GM19193 (cell line): ENCODE results near the gene EXD2.

Source experiments
- POLR2A ChIP-seq: IDR thresholded peaks from 4 replicates; pipeline ENCODE4 v1.6.1; 2011; ENCODE audit not compliant: insufficient read depth, insufficient read length; ENCODE audit errors: extremely low read depth

The EXD2 gene

DNA sequence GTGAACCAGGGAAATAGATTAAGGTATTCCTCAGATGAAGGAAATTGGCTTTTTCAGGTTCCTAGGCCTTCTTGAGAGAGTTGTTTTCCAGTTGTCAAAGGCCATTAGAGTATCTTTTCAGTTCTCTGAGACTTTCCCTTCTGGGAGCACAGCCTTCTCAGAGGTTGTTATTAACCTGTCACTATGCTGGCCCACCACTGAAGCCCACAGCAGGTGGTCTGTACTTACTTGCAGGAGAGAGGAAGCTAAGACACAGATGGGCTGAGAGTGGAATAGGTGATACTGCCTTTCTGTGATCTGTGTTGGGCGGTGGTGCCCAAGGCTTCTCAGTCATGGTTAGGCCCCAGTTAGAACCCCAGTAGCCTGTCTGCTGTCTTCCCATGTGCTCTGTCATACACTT lies 45.8 kb downstream of the EXD2 start:
- TF ChIP-seq POLR2A: no peak

DNA sequence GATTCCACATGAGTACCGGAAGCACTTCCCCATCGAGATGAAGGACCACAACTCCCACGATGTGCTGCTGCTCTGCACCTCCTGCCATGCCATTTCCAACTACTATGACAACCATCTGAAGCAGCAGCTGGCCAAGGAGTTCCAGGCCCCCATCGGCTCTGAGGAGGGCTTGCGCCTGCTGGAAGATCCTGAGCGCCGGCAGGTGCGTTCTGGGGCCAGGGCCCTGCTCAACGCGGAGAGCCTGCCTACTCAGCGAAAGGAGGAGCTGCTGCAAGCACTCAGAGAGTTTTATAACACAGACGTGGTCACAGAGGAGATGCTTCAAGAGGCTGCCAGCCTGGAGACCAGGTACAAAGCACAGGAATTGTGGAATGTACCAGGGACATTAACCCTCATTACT lies 46.3 kb downstream of the EXD2 start:
- TF ChIP-seq POLR2A: no peak

DNA sequence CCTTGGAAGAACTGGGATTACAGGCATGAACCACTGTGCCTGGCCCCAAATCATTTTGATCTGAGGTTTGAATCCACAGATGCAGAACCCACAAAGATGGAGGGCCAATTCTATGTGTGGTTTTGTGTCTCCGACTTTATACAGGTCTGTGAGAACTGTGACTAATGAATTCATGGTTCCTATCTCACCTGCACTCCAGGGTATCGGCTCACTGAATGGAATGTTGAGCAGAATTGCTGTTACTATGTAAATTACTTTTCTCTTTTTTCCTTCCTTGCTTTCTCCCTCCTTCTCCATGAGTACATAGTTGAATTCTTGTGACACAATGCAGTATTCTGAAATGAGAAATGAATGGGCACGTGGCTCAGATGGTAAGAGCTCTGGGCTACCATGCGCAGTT lies 47.6 kb downstream of the EXD2 start:
- no peak for TF ChIP-seq POLR2A

- no peak for TF ChIP-seq POLR2A
Observed at GRCh38 chr14:69240527-69241173, 49.4 kb downstream of the EXD2 start.

GRCh38 chr14:69241577-69241976 lies 50.3 kb downstream of the EXD2 start:
- no peak for TF ChIP-seq POLR2A

GRCh38 chr14:69242311-69243224 lies 51.3 kb downstream of the EXD2 start:
- no peak for TF ChIP-seq POLR2A

- TF ChIP-seq POLR2A: no peak
Observed at GRCh38 chr14:69244946-69245345, 53.6 kb downstream of the EXD2 start.

- no peak for TF ChIP-seq POLR2A
Observed at GRCh38 chr14:69246331-69246730, 55.0 kb downstream of the EXD2 start.

GRCh38 chr14:69247676-69248440 lies 56.6 kb downstream of the EXD2 start:
- TF ChIP-seq POLR2A: no peak

GRCh38 chr14:69249603-69250002 lies 58.3 kb downstream of the EXD2 start:
- TF ChIP-seq POLR2A: no peak

DNA sequence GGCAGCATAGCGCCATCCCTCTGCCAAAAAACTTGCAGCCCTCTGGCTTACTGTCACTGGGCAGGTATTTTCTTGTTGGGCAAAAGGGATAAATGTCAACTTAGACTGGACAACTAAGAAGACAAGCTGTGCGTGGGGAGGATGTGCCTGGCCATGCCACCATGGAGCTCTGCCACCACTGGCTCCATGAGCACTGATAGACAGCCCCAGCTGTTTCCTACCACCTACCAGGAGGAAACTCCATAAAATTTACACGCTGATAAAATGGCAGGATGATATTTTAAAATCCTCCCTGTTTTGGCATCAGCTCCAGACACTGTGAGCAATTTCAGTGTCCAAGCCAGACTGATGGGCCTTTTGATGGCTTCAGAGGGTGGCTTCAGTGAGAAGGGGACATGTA lies 61.6 kb downstream of the EXD2 start:
- TF ChIP-seq POLR2A: no peak

DNA sequence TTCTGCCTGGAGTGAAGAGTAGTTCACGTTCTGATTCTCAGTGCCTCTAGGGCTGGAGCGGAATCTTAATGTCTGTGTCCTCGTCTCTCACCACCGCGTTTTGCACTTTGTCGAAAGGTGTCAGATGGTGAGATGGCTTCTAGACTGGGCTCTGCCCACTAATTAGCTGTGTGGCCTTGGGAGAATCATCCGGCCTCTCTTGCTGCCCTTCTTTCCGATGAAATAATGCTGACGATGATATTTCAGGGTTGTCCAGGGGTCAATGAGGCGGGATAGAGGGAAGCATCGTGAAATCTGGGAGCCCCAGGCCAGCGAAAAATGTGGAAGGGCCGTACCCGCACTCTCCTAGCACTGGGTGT lies 67.8 kb downstream of the EXD2 start:
- no peak for TF ChIP-seq POLR2A

DNA sequence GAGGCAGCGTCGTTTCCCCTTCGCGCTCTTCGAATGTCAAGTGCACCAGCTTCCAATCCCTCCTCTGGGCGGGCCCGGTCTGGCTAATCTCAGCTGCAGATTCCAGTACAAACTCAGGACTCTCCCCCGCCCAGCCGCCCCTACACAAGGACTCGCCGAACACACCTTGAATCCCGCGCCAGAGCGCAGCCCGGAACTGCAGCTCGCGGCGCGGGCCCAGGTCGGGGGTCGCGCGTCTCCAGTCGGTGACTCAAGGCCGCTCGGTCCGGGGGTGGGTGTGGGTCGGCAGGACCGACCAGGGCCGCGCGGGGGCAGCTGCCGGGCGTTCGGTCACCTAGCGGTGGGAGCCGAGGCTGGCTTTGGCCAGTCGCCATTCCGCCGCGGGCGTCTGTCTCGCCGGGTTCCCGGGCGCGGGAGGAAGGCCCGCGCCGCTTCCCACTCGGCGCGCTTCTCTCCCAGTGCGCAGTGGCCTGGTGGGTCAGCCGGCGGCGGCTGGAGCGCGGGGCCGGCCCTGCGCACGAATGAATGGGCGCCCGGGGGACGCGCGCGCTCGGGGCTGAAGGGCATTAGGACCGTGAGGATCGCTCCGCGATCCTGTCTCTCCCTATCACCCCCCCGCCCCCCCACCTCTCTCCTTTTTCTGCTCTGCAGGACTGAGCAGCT lies 68.4 kb downstream of the EXD2 start, which contains the start of gene GALNT16:
Gene GALNT16 (plus strand): TSS at position 632 of the 663 bp plus-strand sequence. CDS start 133 bp downstream, outside the sequence.
- TF ChIP-seq POLR2A: no peak

DNA sequence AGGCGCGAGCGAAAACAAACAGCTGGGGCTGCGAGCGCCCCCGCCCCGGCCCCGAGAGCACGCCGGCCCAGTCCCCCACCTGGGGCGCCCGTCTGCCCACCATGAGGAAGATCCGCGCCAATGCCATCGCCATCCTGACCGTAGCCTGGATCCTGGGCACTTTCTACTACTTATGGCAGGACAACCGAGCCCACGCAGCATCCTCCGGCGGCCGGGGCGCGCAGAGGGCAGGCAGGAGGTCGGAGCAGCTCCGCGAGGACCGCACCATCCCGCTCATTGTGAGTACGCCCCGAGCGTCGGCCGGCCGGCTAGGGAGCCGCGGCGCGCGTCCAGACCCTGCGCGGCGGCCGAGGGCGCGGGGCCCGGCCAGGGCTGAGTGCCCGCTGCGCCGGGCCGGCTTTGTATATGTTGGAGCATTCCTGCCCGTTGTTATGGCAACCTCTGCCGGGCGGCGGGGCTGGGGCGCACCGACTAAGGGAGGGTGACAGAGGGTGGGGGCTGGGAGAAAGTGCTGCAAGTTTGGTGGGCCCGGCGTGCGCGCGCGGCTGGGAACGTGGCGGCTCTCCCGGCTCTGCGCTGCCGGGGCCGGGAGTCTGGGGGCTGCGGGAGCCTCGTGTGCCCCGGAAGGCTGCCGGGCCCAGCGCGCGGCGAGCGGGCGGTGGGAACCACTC lies 69.0 kb downstream of the EXD2 start:
- TF ChIP-seq POLR2A: no peak
